Upper lobe of left lung (tissue), 4 donors: ENCODE data around the gene RAB6C.
"Not testable (repeated sequence)": the region's sequence is repeated elsewhere in the genome, so short reads cannot be mapped to it uniquely, and the experiment has no call there.

Experiments used
- CTCF ChIP-seq, 6 experiments: fragments of 450-650 bp in 4 of 6; fragments of 200-600 bp in 2 of 6; sonication (generic) in 2 of 6; IDR thresholded peaks; one replicate each; pipeline ENCODE4 v1.5.1; 2016 to 2019; ENCODE audit warnings: antibody characterized with exemption in 6 of 6
- EP300 ChIP-seq, 4 donors: sonication (generic); formaldehyde crosslinking; IDR thresholded peaks; one replicate each; pipeline ENCODE4 v1.5.1; 2017; ENCODE audit warnings: antibody characterized with exemption in 4 of 4, control low read depth in 2 of 4
- POLR2A ChIP-seq, 4 donors: fragments of 450-650 bp; IDR thresholded peaks; one replicate each; pipeline ENCODE4 v1.5.1; 2016 to 2017; ENCODE audit warnings: antibody characterized with exemption in 4 of 4, mild to moderate bottlenecking in 2 of 4
- POLR2AphosphoS5 ChIP-seq, 2 donors: sonication (generic); formaldehyde crosslinking; IDR thresholded peaks; one replicate each; pipeline ENCODE4 v1.5.1; 2017; ENCODE audit warnings: antibody characterized with exemption in 2 of 2

- TF ChIP-seq CTCF, POLR2A, EP300, POLR2AphosphoS5 (IDR thresholded peaks at IDR 0.05): not testable (repeated sequence)
These were observed 46.1 kb upstream of the RAB6C start for GRCh38 chr2:129933387-129933786.
